Measurements from ENCODE around the gene FZR1.

FZR1 gene

GRCh38 chr19:3496392-3497273 is 9.5 kb upstream of the FZR1 start:
- Histone ChIP-seq H3K4me3 (ENCODE audit: low read length in 2 of 2) (no peak overlapping the region), H3K9ac (ENCODE audit: low read depth in 1 of 2, low read length in 2 of 2) (no peak overlapping the region), H3K9me3 (ENCODE audit: control insufficient read depth in 2 of 2, low read length in 2 of 2) (no peaks in the 10 kb centered on the region), H3K4me1 (ENCODE audit: control insufficient read depth in 2 of 2, insufficient read depth in 2 of 2, low read length in 2 of 2) (peaks cover 5 to 13% of the 10 kb centered on the region in 2 donors), H3K27me3 (ENCODE audit: control insufficient read depth in 2 of 2, insufficient read depth in 2 of 2, low read length in 2 of 2) (no peaks in the 10 kb centered on the region), H3K27ac (ENCODE audit: low read depth in 2 of 2, low read length in 2 of 2) (no peak overlapping the region), H3K36me3 (ENCODE audit: control insufficient read depth in 2 of 2, insufficient read depth in 2 of 2, low read length in 2 of 2) (peaks cover 8 to 29% of the 10 kb centered on the region in 2 donors)

GRCh38 chr19:3497757-3498520 is 8.2 kb upstream of the FZR1 start:
- no peaks in the 10 kb centered on the region for H3K27me3 ChIP-seq (ENCODE audit: control insufficient read depth in 2 of 2, insufficient read depth in 2 of 2, low read length in 2 of 2)
- H3K4me3 ChIP-seq (ENCODE audit: low read length in 2 of 2): no peak overlapping the region
- no peak overlapping the region for H3K9ac ChIP-seq (ENCODE audit: low read depth in 1 of 2, low read length in 2 of 2)
- no peak overlapping the region for H3K27ac ChIP-seq (ENCODE audit: low read depth in 2 of 2, low read length in 2 of 2)
- H3K4me1 ChIP-seq (ENCODE audit: control insufficient read depth in 2 of 2, insufficient read depth in 2 of 2, low read length in 2 of 2): peaks cover 5 to 13% of the 10 kb centered on the region in 2 donors
- H3K36me3 ChIP-seq (ENCODE audit: control insufficient read depth in 2 of 2, insufficient read depth in 2 of 2, low read length in 2 of 2): peaks cover 5 to 21% of the 10 kb centered on the region in 2 donors
- no peaks in the 10 kb centered on the region for H3K9me3 ChIP-seq (ENCODE audit: control insufficient read depth in 2 of 2, low read length in 2 of 2)

GRCh38 chr19:3499738-3500428 is 6.2 kb upstream of the FZR1 start:
- Histone ChIP-seq H3K9ac (ENCODE audit: low read depth in 1 of 2, low read length in 2 of 2) (peak overlapping the region; percentile 74 to 87), H3K36me3 (ENCODE audit: control insufficient read depth in 2 of 2, insufficient read depth in 2 of 2, low read length in 2 of 2) (peaks cover 2 to 11% of the 10 kb centered on the region in 2 donors), H3K4me3 (ENCODE audit: low read length in 2 of 2) (peak overlapping the region; percentile 91 to 97), H3K27me3 (ENCODE audit: control insufficient read depth in 2 of 2, insufficient read depth in 2 of 2, low read length in 2 of 2) (no peaks in the 10 kb centered on the region), H3K27ac (ENCODE audit: low read depth in 2 of 2, low read length in 2 of 2) (peak overlapping the region; percentile 90 to 91), H3K4me1 (ENCODE audit: control insufficient read depth in 2 of 2, insufficient read depth in 2 of 2, low read length in 2 of 2) (peaks cover 5 to 13% of the 10 kb centered on the region in 2 donors), H3K9me3 (ENCODE audit: control insufficient read depth in 2 of 2, low read length in 2 of 2) (no peaks in the 10 kb centered on the region)

- Histone ChIP-seq H3K27ac (ENCODE audit: low read depth in 2 of 2, low read length in 2 of 2) (peak within 1 kb of the TSS; percentile 90 to 91), H3K9me3 (ENCODE audit: control insufficient read depth in 2 of 2, low read length in 2 of 2) (no peaks in the 10 kb centered on the region), H3K4me1 (ENCODE audit: control insufficient read depth in 2 of 2, insufficient read depth in 2 of 2, low read length in 2 of 2) (peaks cover 5 to 16% of the 10 kb centered on the region in 2 donors)
These were observed 5.5 kb upstream of the FZR1 start, which contains the start of gene DOHH for GRCh38 chr19:3500429-3501101. Gene DOHH, minus strand, starts transcription at chr19:3500674. Its CDS starts 3,860 bp downstream, at chr19:3496814.

GRCh38 chr19:3501780-3502179 is 4.3 kb upstream of the FZR1 start:
- no peak overlapping the region for H3K27ac ChIP-seq (ENCODE audit: low read depth in 2 of 2, low read length in 2 of 2)
- H3K36me3 ChIP-seq (ENCODE audit: control insufficient read depth in 2 of 2, insufficient read depth in 2 of 2, low read length in 2 of 2): peaks cover 0 to 2% of the 10 kb centered on the region in 2 donors
- no peak overlapping the region for H3K9ac ChIP-seq (ENCODE audit: low read depth in 1 of 2, low read length in 2 of 2)
- H3K4me3 ChIP-seq (ENCODE audit: low read length in 2 of 2): no peak overlapping the region
- no peaks in the 10 kb centered on the region for H3K9me3 ChIP-seq (ENCODE audit: control insufficient read depth in 2 of 2, low read length in 2 of 2)
- peaks cover 5 to 19% of the 10 kb centered on the region in 2 donors for H3K4me1 ChIP-seq (ENCODE audit: control insufficient read depth in 2 of 2, insufficient read depth in 2 of 2, low read length in 2 of 2)
- no peaks in the 10 kb centered on the region for H3K27me3 ChIP-seq (ENCODE audit: control insufficient read depth in 2 of 2, insufficient read depth in 2 of 2, low read length in 2 of 2)

More at GRCh38 chr19:3500429-3501101, 5.5 kb upstream of the FZR1 start, which contains the start of gene DOHH:
- H3K4me3 ChIP-seq (ENCODE audit: low read length in 2 of 2): peak within 1 kb of the TSS; percentile 91 to 97
- H3K36me3 ChIP-seq (ENCODE audit: control insufficient read depth in 2 of 2, insufficient read depth in 2 of 2, low read length in 2 of 2): peaks cover 2 to 8% of the 10 kb centered on the region in 2 donors
- H3K27me3 ChIP-seq (ENCODE audit: control insufficient read depth in 2 of 2, insufficient read depth in 2 of 2, low read length in 2 of 2): no peaks in the 10 kb centered on the region
- H3K9ac ChIP-seq (ENCODE audit: low read depth in 1 of 2, low read length in 2 of 2): peak within 1 kb of the TSS; percentile 74 to 87

- H3K9ac ChIP-seq (ENCODE audit: low read depth in 1 of 2, low read length in 2 of 2): no peak overlapping the region
- peaks cover 12 to 24% of the 10 kb centered on the region in 2 donors for H3K4me1 ChIP-seq (ENCODE audit: control insufficient read depth in 2 of 2, insufficient read depth in 2 of 2, low read length in 2 of 2)
- no peaks in the 10 kb centered on the region for H3K27me3 ChIP-seq (ENCODE audit: control insufficient read depth in 2 of 2, insufficient read depth in 2 of 2, low read length in 2 of 2)
- no peak overlapping the region for H3K4me3 ChIP-seq (ENCODE audit: low read length in 2 of 2)
- H3K27ac ChIP-seq (ENCODE audit: low read depth in 2 of 2, low read length in 2 of 2): no peak overlapping the region
- no peaks in the 10 kb centered on the region for H3K9me3 ChIP-seq (ENCODE audit: control insufficient read depth in 2 of 2, low read length in 2 of 2)
- no peaks in the 10 kb centered on the region for H3K36me3 ChIP-seq (ENCODE audit: control insufficient read depth in 2 of 2, insufficient read depth in 2 of 2, low read length in 2 of 2)
These were observed 3.0 kb upstream of the FZR1 start for GRCh38 chr19:3503036-3503572.

GRCh38 chr19:3504735-3505134 is 1.4 kb upstream of the FZR1 start:
- no peaks in the 10 kb centered on the region for H3K9me3 ChIP-seq (ENCODE audit: control insufficient read depth in 2 of 2, low read length in 2 of 2)
- no peak overlapping the region for H3K27ac ChIP-seq (ENCODE audit: low read depth in 2 of 2, low read length in 2 of 2)
- H3K27me3 ChIP-seq (ENCODE audit: control insufficient read depth in 2 of 2, insufficient read depth in 2 of 2, low read length in 2 of 2): no peaks in the 10 kb centered on the region
- no peak overlapping the region for H3K4me3 ChIP-seq (ENCODE audit: low read length in 2 of 2)
- peaks cover 0 to 7% of the 10 kb centered on the region in 2 donors for H3K36me3 ChIP-seq (ENCODE audit: control insufficient read depth in 2 of 2, insufficient read depth in 2 of 2, low read length in 2 of 2)
- peaks cover 11 to 18% of the 10 kb centered on the region in 2 donors for H3K4me1 ChIP-seq (ENCODE audit: control insufficient read depth in 2 of 2, insufficient read depth in 2 of 2, low read length in 2 of 2)
- H3K9ac ChIP-seq (ENCODE audit: low read depth in 1 of 2, low read length in 2 of 2): no peak overlapping the region

- Histone ChIP-seq H3K27ac (ENCODE audit: low read depth in 2 of 2, low read length in 2 of 2) (peak overlapping the region; percentile 74), H3K27me3 (ENCODE audit: control insufficient read depth in 2 of 2, insufficient read depth in 2 of 2, low read length in 2 of 2) (no peaks in the 10 kb centered on the region), H3K4me1 (ENCODE audit: control insufficient read depth in 2 of 2, insufficient read depth in 2 of 2, low read length in 2 of 2) (peaks cover 7 to 11% of the 10 kb centered on the region in 2 donors), H3K4me3 (ENCODE audit: low read length in 2 of 2) (peak overlapping the region; percentile 81 to 83), H3K9me3 (ENCODE audit: control insufficient read depth in 2 of 2, low read length in 2 of 2) (no peaks in the 10 kb centered on the region), H3K36me3 (ENCODE audit: control insufficient read depth in 2 of 2, insufficient read depth in 2 of 2, low read length in 2 of 2) (peaks cover 0 to 9% of the 10 kb centered on the region in 2 donors), H3K9ac (ENCODE audit: low read depth in 1 of 2, low read length in 2 of 2) (peak overlapping the region; percentile 81 to 88)
These were observed 551 bp downstream of the FZR1 start for GRCh38 chr19:3506384-3507340.
